Measurements from ENCODE around the gene PSMB9.

Gene PSMB9

DNA sequence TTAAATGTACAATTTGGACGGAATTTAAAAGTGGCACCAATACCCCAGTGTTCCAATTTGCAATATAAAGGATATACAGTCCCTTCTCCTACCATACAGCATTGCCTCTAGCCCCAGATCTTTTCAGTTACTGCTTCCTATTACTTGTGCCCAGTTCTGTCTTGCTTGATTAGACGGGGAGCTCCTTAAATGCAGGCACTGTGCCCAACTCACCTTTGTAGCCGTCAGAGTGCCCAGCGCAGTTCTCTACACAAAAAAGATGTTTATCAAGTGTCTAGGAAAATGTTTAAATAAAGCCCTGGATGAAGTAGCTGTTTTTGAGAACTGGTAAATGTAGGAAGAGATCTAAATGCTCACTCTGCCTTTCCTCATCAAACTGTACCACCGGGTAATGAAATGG, 23.1 kb upstream of the PSMB9 start:
- no peak overlapping the region for H3K27ac ChIP-seq

DNA sequence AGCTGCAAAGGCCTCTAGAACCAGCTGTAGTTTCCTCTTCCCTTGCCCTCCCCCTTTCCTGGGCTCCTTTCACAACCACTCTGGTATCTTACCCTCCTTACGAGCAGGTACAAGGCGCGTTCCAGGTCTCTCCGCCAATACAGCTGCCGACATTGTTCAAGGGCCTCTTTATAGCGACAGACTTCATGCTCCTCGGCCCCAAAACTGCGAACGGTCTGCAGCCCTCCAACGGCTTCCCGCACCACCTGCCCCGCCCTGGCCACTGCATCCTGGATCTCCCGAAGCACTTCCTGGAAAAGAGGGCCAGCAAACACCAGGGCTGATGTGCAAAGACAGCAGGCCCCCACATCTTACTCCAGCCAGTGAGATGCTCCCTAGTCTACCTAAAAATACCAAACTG, 21.5 kb upstream of the PSMB9 start:
- H3K27ac ChIP-seq = no peak overlapping the region
- no peak for TF ChIP-seq CTCF (IDR thresholded peaks at IDR 0.05)
- no peak for TF ChIP-seq ZFX (IDR thresholded peaks at IDR 0.05; ENCODE audit: borderline replicate concordance)

More for the DNA sequence above, 23.1 kb upstream of the PSMB9 start:
- no peak for TF ChIP-seq ZFX (IDR thresholded peaks at IDR 0.05; ENCODE audit: borderline replicate concordance)
- no peak for TF ChIP-seq CTCF (IDR thresholded peaks at IDR 0.05)

DNA sequence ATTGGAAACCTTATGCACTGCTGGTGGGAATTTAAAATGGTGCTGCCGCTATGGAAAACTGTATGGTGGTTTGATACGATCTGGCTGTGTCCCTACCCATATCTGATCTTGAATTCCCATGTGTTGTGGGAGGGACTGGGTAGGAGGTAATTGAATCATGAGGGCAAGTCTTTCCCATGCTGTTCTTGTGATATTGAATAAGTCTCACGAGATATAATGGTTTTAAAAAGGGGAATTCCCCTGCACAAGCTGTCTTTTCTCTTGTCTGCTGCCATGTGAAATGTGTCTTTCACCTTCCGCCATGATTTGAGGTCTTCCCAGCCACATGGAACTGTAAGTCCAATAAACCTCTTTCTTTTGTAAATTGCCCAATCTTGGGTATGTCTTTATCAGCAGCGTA, 20.3 kb upstream of the PSMB9 start:
- no peak for TF ChIP-seq CTCF (IDR thresholded peaks at IDR 0.05)
- TF ChIP-seq ZFX (IDR thresholded peaks at IDR 0.05; ENCODE audit: borderline replicate concordance) = no peak
- no peak overlapping the region for H3K27ac ChIP-seq

GRCh38 chr6:32835167-32835893, 18.7 kb upstream of the PSMB9 start:
- TF ChIP-seq ZFX (IDR thresholded peaks at IDR 0.05; ENCODE audit: borderline replicate concordance) = no peak
- no peak for TF ChIP-seq CTCF (IDR thresholded peaks at IDR 0.05)
- no peak overlapping the region for H3K27ac ChIP-seq

DNA sequence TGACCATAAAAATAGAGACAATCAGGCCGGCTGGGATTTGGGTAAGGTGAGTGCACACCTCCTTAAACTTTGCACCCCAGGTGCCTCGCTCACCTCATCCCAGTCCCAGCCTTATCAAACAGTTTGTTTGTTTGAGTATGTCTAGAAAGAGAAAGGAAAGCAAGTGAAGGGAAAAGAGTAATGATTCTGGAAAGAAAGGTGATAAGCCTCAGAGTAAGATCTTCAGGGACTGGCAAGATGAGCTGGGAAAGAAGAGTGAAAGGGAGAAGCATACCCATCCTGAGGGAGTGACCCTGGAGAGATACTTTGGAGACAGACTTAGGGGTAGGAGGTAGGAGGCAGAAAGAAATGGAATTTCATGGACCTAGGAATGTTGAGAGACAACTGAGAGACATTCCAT, 17.1 kb upstream of the PSMB9 start:
- TF ChIP-seq ZFX (IDR thresholded peaks at IDR 0.05; ENCODE audit: borderline replicate concordance) (no peak), CTCF (IDR thresholded peaks at IDR 0.05) (no peak)
- H3K27ac ChIP-seq = no peak overlapping the region

DNA sequence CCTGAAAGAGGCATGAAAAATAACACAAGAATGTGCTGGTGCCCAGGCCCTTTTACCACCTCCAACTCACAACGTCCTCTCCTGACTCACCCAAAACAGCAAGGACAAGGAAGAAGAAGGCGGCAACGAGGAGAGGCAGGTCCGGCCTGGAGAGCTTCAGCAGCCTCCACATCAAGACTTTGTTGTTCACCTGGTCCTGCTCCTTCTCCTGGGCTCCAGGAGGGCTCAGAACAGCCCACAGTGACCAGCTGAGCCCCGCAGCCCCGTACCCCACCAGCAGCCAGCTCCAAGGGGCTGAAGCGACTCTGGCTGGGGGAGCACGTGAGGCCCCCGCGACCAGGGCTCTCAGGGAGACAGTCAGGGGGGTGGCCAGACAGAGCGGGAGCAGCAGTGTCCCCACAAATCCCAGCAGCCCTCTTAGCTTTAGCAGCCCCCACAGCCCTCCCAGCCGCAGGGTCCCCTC, 16.3 kb upstream of the PSMB9 start:
- H3K27ac ChIP-seq = peak overlapping the region; percentile 79
- TF ChIP-seq CTCF (IDR thresholded peaks at IDR 0.05) (no peak), ZFX (IDR thresholded peaks at IDR 0.05; ENCODE audit: borderline replicate concordance) (no peak)

- peak within 1 kb of the TSS; percentile 79 for H3K27ac ChIP-seq
These were observed 15.7 kb upstream of the PSMB9 start, which contains the start of gene TAP2 for GRCh38 chr6:32838114-32838958. TSS of gene TAP2 (minus strand) at chr6:32838739. CDS start at chr6:32838233, 506 bp downstream.

More at GRCh38 chr6:32838114-32838958, 15.7 kb upstream of the PSMB9 start, which contains the start of gene TAP2:
- TF ChIP-seq CTCF (IDR thresholded peaks at IDR 0.05) (peak; percentile 98), ZFX (IDR thresholded peaks at IDR 0.05; ENCODE audit: borderline replicate concordance) (no peak)
